Ishikawa (cell line): Measurements from ENCODE around the gene HDAC9.

ENCODE experiments used
- CEBPB ChIP-seq: IDR thresholded peaks from 2 replicates; pipeline ENCODE4 v1.6.1; 2012
- CREB1 ChIP-seq: IDR thresholded peaks from 2 replicates; pipeline ENCODE4 v1.6.1; 2012; ENCODE audit warnings: low read depth
- EGR1 ChIP-seq: IDR thresholded peaks from 2 replicates; pipeline ENCODE4 v1.6.1; 2012
- EP300 ChIP-seq: IDR thresholded peaks from 2 replicates; pipeline ENCODE4 v1.6.1; 2012; ENCODE audit warnings: borderline replicate concordance
- FOXM1 ChIP-seq: IDR thresholded peaks from 2 replicates; pipeline ENCODE4 v1.6.1; 2012; ENCODE audit warnings: low read depth, borderline replicate concordance
- NFIC ChIP-seq: IDR thresholded peaks from 2 replicates; pipeline ENCODE4 v1.6.1; 2012
- RAD21 ChIP-seq: IDR thresholded peaks from 2 replicates; pipeline ENCODE4 v1.6.1; 2012; ENCODE audit warnings: low read depth
- TAF1 ChIP-seq: IDR thresholded peaks from 2 replicates; pipeline ENCODE4 v1.6.1; 2012; ENCODE audit warnings: low read depth, mild to moderate bottlenecking
- TCF12 ChIP-seq: IDR thresholded peaks from 2 replicates; pipeline ENCODE4 v1.6.1; 2012; ENCODE audit warnings: low read depth
- TEAD4 ChIP-seq: IDR thresholded peaks from 2 replicates; pipeline ENCODE4 v1.6.1; 2012
- YY1 ChIP-seq: IDR thresholded peaks from 2 replicates; pipeline ENCODE4 v1.6.1; 2012; ENCODE audit warnings: low read depth
- ZBTB7A ChIP-seq: IDR thresholded peaks from 2 replicates; pipeline ENCODE4 v1.6.1; 2012; ENCODE audit warnings: low read depth
- TF ChIP-seq, protein P1 (sequence below): IDR thresholded peaks from 2 replicates; pipeline ENCODE4 v1.6.1; 2012
- TF ChIP-seq, protein P2 (sequence below): IDR thresholded peaks from 2 replicates; pipeline ENCODE4 v1.6.1; 2012
- TF ChIP-seq, protein P3 (sequence below): IDR thresholded peaks from 2 replicates; pipeline ENCODE4 v1.6.1; 2012; ENCODE audit warnings: low read depth, mild to moderate bottlenecking

Gene HDAC9

DNA sequence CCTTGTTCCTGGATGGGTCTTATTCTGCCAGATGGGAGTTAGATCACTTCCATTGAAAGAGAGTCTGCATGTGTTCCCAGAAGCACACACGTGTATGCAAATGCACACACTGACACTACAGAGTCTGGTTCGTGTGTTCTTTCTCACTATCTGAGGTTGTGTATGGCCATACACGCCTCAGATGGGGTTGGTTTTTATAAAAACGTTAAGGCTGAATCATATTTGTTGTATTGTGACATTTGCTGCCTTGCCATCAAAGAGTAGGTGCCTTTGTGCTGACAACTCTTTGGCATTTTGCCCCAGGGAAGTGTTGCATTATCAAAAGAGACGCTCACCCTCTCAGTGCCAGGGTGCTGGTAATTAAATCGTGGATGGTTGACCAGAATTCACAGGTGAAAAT is 37.7 kb upstream of the HDAC9 start:
- TF ChIP-seq NFIC = peak; percentile 73
- TF ChIP-seq, protein P1, sequence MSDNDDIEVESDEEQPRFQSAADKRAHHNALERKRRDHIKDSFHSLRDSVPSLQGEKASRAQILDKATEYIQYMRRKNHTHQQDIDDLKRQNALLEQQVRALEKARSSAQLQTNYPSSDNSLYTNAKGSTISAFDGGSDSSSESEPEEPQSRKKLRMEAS = no peak
- TF ChIP-seq TCF12 = 0 out of 2 replicates have a peak, but pooled peaks have one; percentile 19
- no peak for TF ChIP-seq YY1
- TF ChIP-seq CEBPB = no peak
- TF ChIP-seq, protein P2, sequence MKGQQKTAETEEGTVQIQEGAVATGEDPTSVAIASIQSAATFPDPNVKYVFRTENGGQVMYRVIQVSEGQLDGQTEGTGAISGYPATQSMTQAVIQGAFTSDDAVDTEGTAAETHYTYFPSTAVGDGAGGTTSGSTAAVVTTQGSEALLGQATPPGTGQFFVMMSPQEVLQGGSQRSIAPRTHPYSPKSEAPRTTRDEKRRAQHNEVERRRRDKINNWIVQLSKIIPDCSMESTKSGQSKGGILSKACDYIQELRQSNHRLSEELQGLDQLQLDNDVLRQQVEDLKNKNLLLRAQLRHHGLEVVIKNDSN = no peak
- TF ChIP-seq EP300 = no peak
- TF ChIP-seq RAD21 = no peak
- TF ChIP-seq TAF1 = no peak
- no peak for TF ChIP-seq EGR1

DNA sequence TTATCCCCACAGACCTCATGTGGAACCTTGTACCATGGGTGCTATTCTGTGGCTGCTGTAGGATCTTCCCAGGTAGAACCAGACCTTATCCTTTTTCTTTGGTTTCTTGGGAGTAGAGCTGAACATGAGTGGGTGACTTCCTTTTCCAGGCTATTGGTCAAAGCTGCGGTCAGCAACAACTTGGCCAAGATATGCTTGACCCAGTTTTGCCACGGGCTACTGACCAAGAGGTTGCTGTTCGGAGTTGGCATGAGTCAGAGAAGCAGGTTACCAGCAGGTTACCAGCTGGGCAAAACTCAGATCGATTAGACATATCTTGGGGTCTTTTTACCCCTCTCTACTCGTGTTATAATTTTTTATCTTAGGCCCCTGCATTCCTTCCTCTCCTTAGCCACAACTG is 36.7 kb upstream of the HDAC9 start:
- TF ChIP-seq TEAD4 (peak; percentile 36; the same call in 1 of the 2 replicates), ZBTB7A (no peak), CREB1 (no peak), RAD21 (no peak), TAF1 (no peak), FOXM1 (no peak), TCF12 (peak; percentile 58; the same call in 1 of the 2 replicates), NFIC (peak; percentile 78), YY1 (no peak), EGR1 (no peak), EP300 (peak; percentile 65), CEBPB (0 out of 2 replicates have a peak, but pooled peaks have one; percentile 2)
- TF ChIP-seq, protein P2 = no peak
- TF ChIP-seq, protein P3, sequence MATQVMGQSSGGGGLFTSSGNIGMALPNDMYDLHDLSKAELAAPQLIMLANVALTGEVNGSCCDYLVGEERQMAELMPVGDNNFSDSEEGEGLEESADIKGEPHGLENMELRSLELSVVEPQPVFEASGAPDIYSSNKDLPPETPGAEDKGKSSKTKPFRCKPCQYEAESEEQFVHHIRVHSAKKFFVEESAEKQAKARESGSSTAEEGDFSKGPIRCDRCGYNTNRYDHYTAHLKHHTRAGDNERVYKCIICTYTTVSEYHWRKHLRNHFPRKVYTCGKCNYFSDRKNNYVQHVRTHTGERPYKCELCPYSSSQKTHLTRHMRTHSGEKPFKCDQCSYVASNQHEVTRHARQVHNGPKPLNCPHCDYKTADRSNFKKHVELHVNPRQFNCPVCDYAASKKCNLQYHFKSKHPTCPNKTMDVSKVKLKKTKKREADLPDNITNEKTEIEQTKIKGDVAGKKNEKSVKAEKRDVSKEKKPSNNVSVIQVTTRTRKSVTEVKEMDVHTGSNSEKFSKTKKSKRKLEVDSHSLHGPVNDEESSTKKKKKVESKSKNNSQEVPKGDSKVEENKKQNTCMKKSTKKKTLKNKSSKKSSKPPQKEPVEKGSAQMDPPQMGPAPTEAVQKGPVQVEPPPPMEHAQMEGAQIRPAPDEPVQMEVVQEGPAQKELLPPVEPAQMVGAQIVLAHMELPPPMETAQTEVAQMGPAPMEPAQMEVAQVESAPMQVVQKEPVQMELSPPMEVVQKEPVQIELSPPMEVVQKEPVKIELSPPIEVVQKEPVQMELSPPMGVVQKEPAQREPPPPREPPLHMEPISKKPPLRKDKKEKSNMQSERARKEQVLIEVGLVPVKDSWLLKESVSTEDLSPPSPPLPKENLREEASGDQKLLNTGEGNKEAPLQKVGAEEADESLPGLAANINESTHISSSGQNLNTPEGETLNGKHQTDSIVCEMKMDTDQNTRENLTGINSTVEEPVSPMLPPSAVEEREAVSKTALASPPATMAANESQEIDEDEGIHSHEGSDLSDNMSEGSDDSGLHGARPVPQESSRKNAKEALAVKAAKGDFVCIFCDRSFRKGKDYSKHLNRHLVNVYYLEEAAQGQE = no peak
- TF ChIP-seq, protein P1 = no peak

DNA sequence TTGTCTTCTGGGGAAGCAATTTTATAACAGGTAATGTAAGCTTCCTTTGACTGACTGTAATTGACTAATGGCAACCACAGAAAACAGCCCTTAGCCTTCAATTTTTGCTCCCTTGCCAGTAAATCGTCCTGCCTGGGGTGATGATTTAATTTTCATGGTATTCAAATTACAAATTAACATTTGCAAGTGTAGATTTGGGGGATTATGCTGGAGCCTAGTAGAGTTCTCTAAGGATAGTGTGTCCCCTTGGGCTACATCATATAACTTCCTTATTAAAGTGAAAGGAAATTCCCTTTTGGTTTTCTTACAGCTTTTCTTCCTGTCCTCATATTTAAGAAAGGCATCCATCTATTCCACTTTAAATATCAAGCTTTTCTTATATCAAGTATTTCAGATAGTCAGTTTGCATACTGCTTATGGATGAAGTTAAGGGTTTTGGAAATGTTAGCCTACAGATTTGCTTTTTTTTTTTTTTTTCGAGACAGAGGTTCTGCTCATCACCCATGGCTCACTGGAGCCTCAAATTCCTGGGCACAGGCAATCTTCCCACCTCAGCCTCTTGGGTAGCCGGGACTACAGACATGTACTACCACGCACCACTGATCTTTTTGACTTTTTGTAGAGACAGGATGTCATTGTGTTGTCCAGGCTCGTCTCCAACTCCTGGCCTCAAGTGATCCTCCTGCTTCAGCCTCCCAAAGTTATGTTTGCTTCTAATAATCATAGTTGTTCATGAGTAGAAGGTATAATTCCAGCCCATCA is 35.9 kb upstream of the HDAC9 start:
- TF ChIP-seq CEBPB = no peak
- no peak for TF ChIP-seq RAD21
- TF ChIP-seq, protein P3 = no peak
- TF ChIP-seq FOXM1 = no peak
- no peak for TF ChIP-seq EP300
- no peak for TF ChIP-seq ZBTB7A
- no peak; the same call in 1 of the 2 replicates for TF ChIP-seq NFIC
- no peak for TF ChIP-seq TEAD4
- no peak for TF ChIP-seq EGR1
- TF ChIP-seq, protein P1 = no peak
- TF ChIP-seq TCF12 = no peak
- TF ChIP-seq, protein P2 = no peak
- TF ChIP-seq CREB1 = no peak
- TF ChIP-seq TAF1 = no peak

DNA sequence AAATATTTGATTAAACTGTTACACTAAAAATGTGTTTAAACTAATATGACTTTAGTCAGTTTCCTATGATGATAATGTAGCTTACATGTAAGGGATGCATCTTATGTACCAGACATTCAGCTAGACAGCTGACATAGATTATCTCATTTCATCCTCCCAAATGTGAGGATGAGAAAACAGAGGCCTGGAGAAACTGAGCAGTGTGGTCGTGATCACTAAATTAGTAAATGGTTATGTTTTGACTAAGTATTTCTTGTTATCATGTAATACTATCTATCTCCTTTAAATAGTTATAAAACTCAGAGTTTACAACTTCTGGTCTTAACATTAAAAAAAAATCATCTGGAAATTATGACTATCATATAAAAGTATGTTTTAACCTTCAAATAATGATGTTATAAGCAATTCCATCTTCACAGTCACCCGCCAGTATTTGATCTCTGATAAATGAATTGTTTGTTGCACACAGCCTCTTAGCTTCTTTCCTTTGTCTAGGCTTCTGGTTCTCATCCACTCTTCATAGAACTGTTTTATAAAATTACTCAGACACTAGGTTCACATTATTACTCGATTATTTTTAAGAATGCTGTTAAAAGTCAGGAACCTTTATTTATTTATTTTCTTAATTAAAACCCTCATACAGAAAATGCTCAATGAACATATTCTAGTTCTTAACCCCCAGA is 33.6 kb upstream of the HDAC9 start:
- no peak for TF ChIP-seq CREB1
- TF ChIP-seq EP300 = no peak

DNA sequence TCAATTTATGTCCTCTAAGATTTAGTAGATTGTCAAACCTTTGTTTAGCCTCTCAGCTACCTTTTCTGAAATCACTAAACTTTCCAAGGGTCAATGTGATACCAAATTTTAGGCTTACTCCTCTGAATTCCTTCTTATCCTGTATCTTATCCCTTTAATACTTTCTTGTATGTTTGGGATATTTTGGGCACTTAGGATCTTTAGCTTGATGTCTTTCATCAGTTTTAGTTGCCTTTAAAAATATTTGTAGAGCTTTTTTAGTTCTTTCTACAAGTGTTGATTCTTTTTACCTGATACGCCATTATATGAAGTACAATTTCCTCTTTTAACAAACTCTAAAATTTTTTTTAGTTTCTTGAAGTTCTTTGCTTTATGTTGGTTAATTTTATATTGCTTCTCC is 30.7 kb upstream of the HDAC9 start:
- no peak for TF ChIP-seq TAF1
- TF ChIP-seq CEBPB = no peak
- TF ChIP-seq ZBTB7A = no peak
- no peak for TF ChIP-seq TCF12
- TF ChIP-seq RAD21 = no peak
- TF ChIP-seq, protein P2 = no peak
- no peak for TF ChIP-seq EGR1
- no peak for TF ChIP-seq NFIC
- no peak for TF ChIP-seq TEAD4
- no peak for TF ChIP-seq CREB1
- TF ChIP-seq, protein P1 = no peak
- TF ChIP-seq, protein P3 = no peak
- no peak for TF ChIP-seq FOXM1
- no peak for TF ChIP-seq YY1
- TF ChIP-seq EP300 = no peak
